ENCODE measurements around the gene TGM2.

The TGM2 gene

DNA sequence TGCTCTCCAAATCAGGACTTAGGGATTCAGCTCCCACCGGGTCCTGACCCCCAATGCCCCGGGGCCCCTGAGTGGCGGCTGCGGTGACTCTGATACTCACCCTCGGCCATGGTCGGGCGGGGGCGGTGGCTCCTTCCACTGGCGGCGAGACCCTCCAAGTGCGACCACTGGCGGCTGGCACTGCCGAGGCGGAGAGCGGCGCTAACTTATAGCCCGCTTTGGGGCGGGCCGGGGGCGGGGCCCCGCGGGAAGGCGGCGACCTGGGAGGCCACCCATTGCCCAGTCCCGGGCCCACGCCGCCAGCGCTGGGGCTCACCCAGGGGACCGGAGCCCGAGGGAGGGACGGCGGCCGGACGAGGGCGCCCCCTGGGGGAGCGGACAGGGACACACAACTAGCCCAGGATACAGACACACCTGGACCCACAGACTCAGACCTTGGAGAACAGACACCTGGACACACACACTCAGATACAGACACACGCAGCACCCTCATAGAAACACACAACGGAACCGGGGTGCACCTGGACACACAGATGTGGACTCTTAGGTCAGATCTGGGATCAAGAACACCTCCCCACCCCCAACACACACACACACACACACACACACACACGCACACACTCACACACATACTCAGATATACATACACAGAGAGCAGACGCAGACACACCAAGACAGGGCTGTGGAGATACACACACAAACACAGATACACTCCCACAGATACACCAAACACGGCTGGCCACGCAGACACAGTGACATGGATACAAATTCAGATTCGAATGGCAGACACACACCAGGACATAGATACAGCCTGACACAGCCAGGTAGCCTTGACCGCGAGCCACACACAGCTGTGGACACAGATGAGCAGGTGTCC, at the start of gene TGM2:
Gene TGM2, minus strand, starts transcription at position 182 of the 877 bp plus-strand sequence. Its CDS starts 72 bp downstream, at position 110.
- DNase-seq (ENCODE audit: low read depth in 3 of 3) = peak in 2 of 3 donors; percentile 20 to 30

GRCh38 chr20:38214256-38215193, 49.5 kb upstream of the TGM2 start:
- DNase-seq (ENCODE audit: low read depth in 3 of 3) = no peak

- no peak for DNase-seq (ENCODE audit: low read depth in 3 of 3)
Observed at GRCh38 chr20:38213607-38213940, 48.5 kb upstream of the TGM2 start.

DNA sequence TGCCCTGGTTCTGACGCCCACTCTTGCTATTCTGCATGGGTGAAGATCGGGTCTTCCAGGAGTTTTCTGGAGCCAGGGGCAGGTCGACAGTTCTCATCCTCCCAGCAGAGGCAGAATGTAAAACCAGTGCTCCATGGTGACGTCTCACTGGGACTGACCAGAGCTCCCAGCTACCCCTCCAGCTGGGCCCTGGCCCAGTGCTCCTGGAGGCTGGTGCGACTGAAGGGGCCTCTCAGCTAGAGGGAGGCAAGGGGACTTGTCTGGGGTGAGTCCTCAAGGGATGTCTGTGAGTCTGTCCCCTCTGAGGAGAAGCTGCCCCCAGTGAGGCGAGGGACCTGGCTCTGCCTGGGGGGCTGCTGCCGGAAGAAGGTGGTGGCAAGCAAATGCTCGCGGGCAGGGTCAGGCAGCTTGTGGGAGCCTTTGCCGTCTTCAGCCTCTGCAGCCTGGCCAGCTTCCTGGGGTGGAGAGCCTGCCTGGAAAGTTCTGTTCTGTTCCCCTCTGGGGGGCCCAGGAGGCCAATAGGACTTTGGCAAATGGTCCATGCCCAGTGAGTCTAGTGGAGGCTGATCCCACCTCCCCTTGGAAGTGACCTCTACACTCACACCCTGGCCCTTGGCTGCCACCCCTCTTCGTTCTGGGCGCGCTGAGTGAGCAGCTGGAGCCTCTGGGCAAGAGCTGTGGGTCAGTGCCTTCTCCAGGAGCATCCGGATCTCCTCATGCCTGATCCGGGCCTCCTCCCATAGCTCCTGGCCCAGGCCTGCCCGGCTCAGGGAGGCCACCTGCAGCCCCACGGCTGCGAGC, 47.9 kb upstream of the TGM2 start:
- DNase-seq (ENCODE audit: low read depth in 3 of 3) = no peak

GRCh38 chr20:38211200-38212097, 46.4 kb upstream of the TGM2 start:
- DNase-seq (ENCODE audit: low read depth in 3 of 3) = no peak

DNA sequence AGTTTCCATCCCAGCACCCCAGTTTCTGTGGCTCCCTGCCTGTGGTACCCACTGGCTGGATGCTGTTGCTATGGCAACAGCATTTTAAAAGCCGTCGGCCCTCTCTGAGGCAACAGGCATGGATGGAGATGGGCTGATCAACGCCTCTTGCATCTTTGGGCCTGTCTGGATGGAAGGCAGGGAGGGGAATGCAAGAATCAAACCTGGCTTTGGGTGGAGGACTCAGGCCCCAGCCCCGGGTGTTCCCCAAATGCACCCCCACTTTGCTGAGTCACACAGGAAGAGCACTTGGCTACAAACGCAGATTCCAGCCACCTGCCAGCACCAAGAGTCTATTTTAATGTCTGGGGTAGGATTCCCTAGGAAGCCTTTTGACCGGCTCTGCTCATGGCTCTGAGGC, 45.7 kb upstream of the TGM2 start:
- DNase-seq (ENCODE audit: low read depth in 3 of 3) = no peak

- DNase-seq (ENCODE audit: low read depth in 3 of 3) = no peak
Observed at GRCh38 chr20:38209736-38210405, 44.8 kb upstream of the TGM2 start.

DNA sequence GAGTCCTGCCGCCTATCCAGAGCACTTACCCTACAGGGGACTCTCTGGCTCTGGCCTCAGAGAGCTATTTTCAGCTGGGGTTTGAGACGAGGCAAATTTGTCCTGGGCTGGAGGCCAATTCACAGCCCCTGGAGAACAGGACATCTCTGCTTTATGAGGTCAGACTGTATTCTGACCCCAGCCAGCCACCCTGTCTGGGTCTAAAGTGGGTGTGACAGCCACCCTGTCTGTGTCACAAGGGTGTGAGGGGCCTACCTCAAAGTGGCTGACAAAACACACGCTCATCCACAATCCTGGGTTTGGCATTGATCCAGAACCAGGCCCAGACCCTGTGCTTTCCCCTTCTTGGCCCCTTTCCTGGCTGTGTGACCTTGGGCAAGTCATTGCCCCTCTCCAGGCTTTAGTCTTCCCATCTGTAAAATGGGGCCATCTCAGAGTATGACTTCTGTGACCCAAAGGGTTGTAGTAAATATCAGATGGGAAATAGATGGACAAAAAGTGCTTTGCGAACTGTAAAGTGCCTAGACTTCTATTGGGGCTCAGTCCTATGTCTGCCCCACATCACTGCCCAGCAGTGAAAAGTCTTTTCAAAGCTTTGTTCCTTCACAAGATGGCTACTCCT, 44.1 kb upstream of the TGM2 start:
- DNase-seq (ENCODE audit: low read depth in 3 of 3) = no peak

- DNase-seq (ENCODE audit: low read depth in 3 of 3) = no peak
Observed at GRCh38 chr20:38208523-38208922, 43.5 kb upstream of the TGM2 start.

DNA sequence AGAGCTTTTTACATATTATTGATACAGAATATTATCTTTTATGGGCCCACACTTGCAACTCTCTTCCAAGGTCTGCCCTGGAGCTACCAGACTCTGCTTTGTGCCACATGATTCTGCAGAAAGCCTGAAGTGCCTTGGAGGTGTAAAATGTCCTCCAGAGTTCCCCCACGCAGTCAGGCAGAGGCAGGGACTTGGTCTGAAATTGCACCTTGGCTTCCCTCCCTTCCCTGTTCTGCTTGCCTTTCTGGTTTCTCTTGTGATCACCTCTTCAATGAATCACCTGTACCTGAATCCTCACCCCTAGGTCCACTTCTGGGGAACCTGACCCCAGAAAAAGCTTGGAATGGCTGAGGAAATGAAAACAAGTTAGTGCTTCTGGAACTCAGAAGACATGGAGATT, 43.0 kb upstream of the TGM2 start:
- DNase-seq (ENCODE audit: low read depth in 3 of 3) = no peak

- no peak for DNase-seq (ENCODE audit: low read depth in 3 of 3)
Observed at GRCh38 chr20:38207621-38208020, 42.6 kb upstream of the TGM2 start.

- DNase-seq (ENCODE audit: low read depth in 3 of 3) = no peak
Observed at GRCh38 chr20:38205001-38205400, 39.9 kb upstream of the TGM2 start.

- no peak for DNase-seq (ENCODE audit: low read depth in 3 of 3)
Observed at GRCh38 chr20:38203981-38204357, 38.9 kb upstream of the TGM2 start.

GRCh38 chr20:38203337-38203980, 38.4 kb upstream of the TGM2 start:
- no peak for DNase-seq (ENCODE audit: low read depth in 3 of 3)

GRCh38 chr20:38202982-38203293, 37.9 kb upstream of the TGM2 start:
- no peak for DNase-seq (ENCODE audit: low read depth in 3 of 3)

DNA sequence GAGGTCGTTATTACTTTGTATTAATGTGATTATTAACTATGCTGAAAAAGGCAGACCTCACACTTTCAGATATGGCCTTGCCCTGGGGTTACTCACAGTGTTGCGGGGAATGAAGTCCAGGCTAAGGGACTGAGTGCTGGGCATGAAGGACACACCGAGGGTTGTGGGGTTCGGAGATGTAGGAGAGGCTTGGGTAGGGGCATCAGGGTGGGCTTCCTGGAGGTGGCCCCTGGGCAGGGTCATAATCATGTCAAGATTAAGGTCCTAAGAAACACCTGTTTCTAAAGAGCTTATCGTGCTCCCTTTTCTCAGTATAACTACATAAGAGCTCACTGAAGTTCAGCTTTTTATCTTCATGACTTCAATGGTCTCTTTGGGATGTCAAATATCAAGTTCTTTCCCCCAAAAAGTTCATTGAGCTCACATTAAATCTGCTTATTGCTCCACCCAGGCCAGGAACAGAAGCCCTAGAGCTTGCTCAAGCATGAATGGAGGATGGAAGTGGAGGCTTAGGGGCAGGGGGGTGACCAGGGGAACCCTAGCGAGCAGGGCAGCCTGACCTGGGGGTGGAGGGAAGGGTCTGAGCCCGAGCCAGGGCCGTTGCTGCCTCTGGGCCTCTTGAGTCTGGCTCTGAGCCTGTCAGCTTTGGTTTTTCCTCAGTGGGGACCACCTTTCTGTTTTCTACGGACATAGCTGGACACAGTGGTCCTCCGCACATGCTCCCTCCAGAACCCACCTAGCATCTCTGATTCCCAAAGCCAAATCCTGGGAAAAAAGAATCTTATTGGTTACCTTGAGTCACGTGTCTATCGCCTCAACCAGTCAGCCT, 37.3 kb upstream of the TGM2 start:
- DNase-seq (ENCODE audit: low read depth in 3 of 3) = no peak

- no peak for DNase-seq (ENCODE audit: low read depth in 3 of 3)
Observed at GRCh38 chr20:38201356-38201755, 36.3 kb upstream of the TGM2 start.

GRCh38 chr20:38200646-38201045, 35.6 kb upstream of the TGM2 start:
- no peak for DNase-seq (ENCODE audit: low read depth in 3 of 3)
